NCI-H460 (cell line): ENCODE results near the gene CBX3. TPM values are rescaled to one million over a fixed set of nuclear protein-coding genes. Genes with fewer than 3 reads are reported as not detected.
"Not testable (repeated sequence)": the region's sequence is repeated elsewhere in the genome, so short reads cannot be mapped to it uniquely, and the experiment has no call there.

Experiments used
- DNase-seq: peaks from one replicate; pipeline ENCODE4 v3.0.0-alpha.2; 2016; ENCODE audit warnings: low read depth; ENCODE audit errors: extremely low read depth
- polyA plus RNA-seq: library from polyadenylated mRNA; depleted of rRNA; stranded (reverse); fragments of >200 nt; gene quantifications from 2 replicates; pipeline ENCODE4 v1.2.3, GENCODE V29; 2014; cell fraction: nucleus; rRNA removed
- total RNA-seq: library from RNA; depleted of rRNA; stranded (reverse); fragments of >200 nt; shearing (Covaris generic); gene quantifications from 2 replicates; pipeline ENCODE4 v1.2.3, GENCODE V29; 2014; rRNA removed

CBX3 gene
- total RNA-seq, result 227 and 252 TPM in 2 replicates
- 292 and 319 TPM in 2 replicates for polyA plus RNA-seq

DNA sequence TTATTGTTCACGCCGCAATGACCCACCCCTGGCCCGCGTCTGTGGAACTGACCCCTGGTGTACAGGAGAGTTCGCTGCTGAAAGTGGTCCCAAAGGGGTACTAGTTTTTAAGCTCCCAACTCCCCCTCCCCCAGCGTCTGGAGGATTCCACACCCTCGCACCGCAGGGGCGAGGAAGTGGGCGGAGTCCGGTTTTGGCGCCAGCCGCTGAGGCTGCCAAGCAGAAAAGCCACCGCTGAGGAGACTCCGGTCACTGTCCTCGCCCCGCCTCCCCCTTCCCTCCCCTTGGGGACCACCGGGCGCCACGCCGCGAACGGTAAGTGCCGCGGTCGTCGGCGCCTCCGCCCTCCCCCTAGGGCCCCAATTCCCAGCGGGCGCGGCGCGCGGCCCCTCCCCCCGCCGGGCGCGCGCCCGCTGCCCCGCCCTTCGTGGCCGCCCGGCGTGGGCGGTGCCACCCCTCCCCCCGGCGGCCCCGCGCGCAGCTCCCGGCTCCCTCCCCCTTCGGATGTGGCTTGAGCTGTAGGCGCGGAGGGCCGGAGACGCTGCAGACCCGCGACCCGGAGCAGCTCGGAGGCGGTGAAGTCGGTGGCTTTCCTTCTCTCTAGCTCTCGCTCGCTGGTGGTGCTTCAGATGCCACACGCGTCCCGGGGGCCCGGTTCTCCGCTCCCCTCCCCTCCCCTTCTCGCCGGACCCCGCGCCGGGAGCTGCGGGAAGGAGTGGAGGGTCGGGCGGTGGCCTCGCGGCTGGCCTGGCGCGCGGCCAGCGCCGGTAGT lies at the start of gene CBX3:
CBX3 (plus strand) TSS at position 499 of the 772 bp plus-strand sequence. CDS start 1,254 bp downstream, outside the sequence.
- DNase-seq, result peak; percentile 88

DNA sequence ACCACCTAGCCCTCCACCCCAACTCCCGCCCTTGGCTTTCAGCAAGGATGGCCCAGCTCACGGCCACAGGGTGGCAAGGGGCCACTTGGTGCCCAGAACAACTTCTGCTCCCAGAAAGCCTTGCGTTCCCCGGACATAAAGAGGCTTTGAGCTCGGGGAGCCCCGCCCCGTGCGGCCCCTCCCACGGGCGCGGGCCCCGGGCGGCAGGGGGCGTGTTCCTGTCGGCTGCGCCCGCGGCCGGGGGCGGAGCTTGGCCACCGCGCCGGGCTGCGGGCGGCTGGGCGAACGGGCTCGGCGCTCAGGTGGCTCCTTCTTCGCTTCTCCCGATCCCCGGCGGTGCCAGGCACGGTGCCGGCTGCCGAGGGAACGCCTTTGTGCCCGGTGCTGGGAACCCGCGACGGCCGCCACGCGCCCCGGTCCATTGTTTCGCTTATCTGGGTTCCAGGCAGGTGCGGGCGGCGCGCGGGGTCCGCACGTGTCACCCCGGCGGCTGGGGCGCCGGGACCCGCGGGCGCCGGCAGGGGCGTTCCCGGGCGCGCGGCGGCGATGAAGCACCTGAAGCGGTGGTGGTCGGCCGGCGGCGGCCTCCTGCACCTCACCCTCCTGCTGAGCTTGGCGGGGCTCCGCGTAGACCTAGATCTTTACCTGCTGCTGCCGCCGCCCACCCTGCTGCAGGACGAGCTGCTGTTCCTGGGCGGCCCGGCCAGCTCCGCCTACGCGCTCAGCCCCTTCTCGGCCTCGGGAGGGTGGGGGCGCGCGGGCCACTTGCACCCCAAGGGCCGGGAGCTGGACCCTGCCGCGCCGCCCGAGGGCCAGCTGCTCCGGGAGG lies 49.4 kb upstream of the CBX3 start, which contains the start of gene NFE2L3:
NFE2L3 (plus strand) TSS at position 246 of the 829 bp plus-strand sequence; CDS start at position 547, 301 bp downstream.
- peak; percentile 78 for DNase-seq

DNA sequence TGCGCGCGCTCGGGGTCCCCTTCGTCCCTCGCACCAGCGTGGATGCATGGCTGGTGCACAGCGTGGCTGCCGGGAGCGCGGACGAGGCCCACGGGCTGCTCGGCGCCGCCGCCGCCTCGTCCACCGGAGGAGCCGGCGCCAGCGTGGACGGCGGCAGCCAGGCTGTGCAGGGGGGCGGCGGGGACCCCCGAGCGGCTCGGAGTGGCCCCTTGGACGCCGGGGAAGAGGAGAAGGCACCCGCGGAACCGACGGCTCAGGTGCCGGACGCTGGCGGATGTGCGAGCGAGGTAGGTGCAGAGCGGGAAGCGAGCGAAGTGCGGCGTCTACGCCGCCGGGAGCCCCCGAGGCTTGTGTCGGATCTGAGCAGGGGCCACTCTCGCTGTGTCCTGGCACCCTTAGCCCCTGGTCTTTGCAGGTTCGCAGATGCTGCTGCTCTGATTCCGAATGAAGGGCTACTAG lies 48.7 kb upstream of the CBX3 start:
- not testable (repeated sequence) for DNase-seq

DNA sequence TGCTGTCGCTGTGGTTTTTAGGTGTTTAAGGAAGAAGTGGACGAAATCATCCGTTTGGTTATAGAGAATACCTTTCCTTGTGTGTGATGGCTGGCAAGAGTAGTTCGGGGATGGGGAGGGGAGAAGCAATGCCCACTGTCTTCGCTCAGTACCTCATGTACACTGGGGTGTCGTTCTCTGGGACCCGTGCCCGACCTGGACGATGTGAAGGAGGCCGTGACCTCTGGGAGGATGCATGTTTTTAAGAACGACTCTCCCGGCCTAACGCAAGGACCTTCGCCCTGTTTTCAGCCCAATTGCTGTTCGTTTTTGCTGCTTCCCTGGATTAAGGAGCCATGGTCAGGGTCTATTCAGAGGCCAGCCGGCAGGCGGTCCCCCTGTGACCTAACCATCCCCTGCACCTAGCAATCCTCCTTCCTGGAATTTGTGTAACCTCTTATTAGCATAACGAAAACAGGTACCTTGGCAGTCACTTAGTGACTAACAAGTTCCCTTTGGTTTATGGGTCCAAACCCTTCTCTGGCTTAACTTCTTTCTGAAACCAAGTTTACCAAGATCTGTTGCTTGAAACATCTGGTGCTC lies 48.2 kb upstream of the CBX3 start:
- no peak for DNase-seq

DNA sequence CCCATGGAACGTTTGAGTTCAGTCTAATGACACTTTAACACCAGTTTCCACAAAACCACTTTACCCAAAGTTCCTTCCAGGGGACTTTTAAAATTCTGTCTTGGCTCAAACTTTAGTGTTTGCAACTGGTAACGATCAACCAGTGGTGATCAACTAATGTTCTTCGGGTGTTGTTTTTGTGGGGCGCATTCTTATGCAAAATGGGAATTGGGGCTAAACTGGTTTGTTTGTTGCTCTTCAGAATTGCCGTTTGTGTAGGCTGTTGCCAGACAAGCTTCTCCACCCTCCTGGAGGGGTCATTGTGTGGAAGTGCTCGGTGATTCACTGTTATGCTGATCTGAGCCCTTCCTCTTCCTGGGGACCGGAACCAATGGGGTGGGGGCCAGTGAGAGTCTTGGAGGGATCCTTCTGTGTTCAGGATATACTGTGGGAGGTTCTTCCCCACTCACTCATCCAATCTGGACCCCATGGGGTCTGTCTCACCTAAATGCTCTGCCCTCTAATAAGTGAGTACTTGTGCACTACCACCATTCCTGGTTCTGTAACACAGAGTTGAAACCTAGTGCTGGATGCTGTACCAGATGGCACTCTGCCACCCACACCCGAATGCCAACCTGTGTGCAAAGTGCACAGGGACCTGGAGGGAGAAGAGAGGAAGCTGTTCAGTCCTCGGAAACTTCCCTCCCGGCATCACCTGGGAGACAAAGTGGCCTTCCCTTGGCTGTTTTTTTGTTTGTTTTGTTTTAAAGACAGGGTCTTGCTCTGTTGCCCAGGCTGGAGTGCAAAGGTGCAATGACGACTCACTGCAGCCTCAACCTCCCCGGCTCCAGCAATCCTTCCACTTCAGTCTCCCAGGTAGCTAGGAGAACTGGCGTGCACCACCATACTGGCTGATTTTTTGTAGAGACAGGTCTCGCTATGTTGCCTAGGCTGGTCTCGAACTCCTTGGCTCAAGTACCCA lies 47.4 kb upstream of the CBX3 start:
- no peak for DNase-seq

DNA sequence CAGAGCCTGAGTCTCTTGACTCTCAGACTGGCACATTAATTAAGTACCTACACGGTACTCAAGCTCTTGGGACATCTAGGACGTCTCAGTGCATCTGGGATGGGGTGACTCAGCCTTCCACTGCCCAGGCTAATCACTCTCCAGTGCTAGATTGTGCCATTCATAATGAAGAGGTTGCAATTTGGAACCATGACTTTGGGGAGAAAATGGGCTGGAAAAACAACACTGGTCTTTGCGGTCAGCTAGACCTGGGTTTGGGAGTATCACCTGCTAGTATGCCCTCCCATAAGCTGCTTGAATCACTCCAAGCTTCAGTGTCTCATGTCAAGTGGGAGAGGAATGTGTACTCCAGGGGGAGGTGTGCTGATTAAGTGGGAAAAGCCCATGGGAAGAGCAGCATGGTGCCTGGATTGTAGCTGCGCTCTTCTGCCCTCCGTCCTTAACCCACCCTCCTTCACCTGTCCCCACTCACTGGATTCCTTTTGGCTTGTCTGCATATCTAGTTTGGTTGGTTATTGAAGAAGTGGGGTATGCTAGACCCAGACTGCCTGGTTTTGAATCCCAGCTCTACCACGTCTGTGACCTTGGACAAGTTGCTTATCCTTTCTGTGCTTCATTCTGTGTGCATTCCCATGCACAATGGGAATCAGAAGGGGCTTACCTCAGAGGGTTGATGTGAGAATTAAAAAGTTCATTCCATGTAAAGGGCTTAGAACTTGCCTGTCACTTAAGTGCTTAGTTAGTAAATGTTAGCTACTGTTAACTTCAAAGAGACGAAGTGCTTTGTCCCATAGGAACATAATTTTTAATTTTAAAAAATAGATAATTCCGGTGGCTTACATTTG lies 45.8 kb upstream of the CBX3 start:
- DNase-seq, result no peak

DNA sequence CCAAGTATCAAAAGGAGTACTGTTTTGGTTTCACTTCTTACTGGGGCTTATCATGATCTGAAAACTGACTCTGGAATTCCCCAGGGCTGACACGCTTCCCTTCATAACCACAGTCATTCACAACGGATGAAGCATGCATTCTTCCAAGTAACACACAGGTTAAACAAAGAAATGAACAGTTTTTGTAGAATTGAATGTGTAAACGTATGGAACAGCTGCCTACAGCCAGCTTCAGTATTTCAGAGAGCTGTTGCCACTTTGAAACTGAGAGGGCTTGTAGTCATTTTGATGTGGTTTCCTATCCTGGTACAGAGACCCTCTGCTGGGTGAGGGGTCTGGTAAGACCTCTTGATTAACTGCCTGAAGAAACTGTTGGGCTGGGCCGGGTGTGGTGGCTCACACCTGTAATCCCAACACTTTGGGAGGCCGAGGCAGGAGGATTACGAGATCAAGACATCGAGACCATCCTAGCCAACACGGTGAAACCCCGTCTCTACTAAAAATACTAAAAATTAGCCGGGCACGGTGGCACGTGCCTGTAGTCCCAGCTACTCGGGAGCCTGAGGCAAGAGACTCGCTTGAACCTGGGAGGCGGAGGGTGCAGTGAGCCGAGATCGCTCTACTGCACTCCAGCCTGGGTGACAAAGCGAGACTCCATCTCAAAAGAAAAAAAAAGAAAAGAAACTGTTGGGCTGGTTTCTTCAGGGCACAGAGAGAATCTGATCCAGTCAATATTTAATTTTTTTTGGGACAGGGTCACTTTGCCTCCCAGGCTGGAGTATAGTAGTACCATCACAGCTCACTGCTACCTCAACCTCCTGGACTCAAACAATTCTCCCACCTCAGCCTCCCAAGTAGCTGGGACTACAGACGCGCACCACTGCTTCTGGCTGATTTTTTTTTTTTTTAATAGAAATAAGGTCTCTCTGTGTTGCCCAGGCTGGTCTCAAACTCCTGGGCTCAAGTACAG lies 44.8 kb upstream of the CBX3 start:
- DNase-seq, result no peak

DNA sequence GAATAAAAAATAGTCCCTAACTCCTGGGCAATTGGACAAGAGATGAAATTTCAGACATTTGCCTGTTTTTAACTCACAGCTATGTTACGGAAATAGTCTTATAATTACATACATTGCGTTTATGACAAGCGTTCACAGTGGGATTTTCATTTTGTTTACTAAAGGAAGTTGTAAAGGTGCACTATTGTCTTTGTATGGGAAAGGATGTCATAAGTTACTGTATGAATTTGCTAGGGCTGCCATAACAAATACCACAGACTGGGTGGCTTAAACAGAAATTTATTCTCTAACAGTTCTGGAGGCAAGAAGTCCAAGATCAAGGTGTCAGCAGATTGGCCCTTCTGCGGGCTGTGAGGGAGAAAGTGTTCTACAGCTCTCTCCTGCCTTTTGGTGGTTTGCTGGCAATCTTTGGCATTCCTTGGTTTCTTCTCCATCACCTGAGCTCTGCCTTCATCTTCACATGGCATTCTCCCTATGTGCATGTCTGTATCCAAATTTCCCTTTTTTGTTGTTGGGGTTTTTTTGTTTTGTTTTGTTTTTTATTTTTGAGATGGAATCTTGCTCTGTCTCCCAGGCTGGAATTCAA lies 43.9 kb upstream of the CBX3 start:
- DNase-seq, result no peak

DNA sequence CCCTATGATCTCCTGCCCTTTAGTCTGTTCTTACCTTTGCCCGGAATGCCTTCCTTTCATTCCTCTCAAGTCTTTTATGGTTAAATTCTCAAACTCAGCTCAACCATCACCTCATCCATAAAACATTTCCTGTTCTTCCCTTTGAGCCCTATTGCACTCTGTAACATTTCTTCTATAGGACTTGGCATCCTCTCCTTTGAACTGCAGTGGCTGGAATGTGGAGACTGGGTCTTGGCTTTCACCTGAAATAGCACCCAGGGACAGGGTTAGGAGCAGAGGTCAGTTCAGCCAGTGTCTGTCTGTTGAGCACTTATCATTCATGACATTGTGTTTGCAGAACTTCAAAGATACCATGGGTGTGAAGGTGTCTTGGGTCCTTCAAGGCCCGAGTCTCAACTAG lies 42.3 kb upstream of the CBX3 start:
- no peak for DNase-seq

DNA sequence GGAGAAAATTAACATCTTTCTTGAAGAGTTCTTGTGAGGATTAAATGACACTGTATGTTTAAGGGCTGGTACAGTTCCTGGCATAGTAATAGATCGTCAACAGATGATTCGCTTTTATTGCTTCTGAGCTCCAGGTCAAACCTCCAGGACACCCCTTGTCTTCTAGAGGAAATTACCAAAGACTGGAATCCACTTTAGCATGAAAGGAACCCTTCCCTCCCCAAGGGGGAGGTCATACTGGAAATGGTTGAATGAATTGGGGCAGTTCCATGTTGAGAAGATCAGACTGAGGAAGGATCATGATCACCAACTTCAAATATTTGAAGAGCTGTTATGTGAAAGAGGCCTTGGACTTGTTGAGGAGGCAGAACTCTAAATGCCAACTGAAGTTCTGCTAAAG lies 40.6 kb upstream of the CBX3 start:
- DNase-seq, result no peak

DNA sequence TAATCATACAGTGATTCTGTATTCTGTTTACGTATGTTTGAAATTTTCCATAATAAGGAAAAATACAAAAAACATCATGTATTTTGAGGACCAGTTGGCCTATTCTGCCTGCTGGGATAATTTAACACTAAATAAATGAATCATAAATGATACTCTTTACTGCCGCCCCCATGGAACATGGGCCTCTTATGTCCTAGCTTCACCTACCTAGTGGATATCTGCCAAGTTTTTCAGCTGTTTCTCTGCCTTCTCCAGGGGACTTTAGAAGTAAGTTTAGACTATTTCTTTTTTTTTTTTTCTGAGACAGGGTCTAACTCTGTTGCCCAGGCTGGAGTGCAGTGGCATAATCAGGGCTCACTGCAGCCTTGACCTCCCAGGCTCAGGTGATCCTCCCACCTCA lies 39.1 kb upstream of the CBX3 start:
- no peak for DNase-seq

DNA sequence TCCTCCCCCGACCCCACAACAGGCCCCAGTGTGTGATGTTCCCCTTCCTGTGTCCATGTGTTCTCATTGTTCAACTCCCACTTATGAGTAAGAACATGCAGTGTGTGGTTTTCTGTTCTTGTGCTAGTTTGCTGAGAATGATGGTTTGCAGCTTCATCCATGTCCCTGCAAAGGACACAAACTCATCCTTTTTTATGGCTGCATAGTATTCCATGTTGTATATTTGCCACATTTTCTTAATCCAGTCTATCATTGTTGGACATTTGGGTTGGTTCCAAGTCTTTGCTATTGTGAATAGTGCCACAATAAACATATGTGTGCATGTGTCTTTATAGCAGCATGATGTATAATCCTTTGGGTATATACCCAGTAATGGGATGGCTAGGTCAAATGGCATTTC lies 37.7 kb upstream of the CBX3 start:
- DNase-seq, result not testable (repeated sequence)

DNA sequence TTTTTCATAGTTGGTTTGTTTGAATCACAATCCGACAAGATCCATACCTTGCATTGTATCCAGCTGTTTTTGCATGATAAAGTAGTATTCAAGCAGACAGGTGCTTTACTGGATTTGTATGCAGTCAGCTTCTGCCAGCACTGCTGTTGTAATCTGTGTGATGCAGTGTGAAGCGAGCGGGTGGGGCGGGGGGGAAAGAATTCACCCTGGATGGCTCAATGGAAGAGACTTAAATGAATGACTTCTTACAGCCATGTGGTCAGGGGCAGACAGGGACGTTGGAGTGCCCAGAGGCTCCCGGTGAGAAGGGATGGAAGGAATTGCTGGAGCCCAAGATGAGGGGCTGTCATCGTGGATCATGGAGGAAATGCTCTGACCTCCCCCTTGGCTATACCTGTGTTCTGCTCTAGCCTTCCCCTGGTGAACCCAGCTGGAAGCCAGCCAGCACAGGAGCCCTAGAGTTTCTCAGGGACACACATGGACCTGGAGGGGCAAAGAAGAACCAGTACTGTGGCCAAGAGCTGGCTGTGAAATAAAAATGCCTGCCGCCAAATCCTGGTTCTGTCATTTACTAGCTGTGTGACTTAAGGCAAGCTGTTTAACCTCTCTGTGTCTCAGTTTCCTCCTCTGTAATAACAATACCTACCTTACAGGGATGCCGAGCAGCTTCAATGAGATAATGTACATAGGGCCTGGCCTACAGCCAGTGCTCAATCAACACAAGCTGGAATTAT lies 35.4 kb upstream of the CBX3 start:
- no peak for DNase-seq

DNA sequence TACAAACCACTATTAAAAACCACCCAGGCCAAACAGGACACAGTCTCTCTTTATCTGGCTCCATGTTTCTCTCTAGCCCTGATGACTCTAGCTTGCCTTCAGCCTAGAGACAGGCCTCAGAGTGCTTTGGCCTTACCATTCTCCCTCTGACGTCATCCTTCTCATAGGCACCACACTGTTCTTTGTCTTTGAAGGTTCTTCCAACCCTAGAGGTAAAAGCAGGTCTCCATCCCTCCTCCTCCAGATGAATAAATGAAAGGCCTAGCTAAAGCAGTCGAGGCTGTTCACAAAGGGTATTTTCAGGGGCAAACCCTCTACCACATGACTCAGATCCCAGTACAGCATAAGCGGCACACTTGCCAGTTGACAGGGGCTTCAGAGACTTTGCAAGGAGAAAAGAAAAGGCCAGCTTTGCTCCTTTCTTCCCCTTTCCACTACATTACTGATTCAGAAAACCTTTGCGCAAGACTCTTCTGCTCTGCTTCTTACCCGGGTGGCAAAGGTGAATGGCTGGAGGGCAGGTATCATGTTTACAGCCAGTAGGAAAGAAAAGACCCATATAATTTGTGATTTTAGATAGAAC lies 34.8 kb upstream of the CBX3 start:
- no peak for DNase-seq

DNA sequence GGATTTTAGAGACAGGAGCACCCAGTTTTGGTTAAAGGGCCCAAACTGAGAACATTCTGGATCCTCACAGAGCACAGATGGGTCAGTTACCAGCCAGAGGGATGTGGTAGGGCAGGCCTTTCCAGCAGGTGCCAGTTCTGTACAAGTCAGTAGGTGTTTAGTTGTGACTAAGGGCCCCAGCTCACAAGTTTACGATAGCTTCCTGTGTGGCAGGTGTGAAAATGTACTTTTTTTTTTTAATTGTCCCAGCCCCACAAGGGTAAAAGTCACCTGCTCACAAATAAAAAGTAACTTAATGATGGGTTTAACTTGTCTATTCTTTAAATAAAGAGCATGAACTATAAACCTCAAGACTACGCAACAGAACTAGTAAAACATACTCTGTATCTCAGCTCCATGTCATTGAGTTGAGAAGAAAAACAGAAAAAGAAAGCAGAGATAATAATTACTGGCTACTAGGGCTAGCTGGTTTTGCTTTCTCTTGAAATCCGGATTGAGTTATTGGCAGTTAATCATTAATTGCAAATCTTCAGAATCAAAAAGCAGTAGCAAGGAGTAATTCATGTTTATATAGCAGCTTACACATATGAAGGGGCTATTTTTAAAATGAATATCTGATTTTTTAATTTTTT lies 34.1 kb upstream of the CBX3 start:
- no peak for DNase-seq

DNA sequence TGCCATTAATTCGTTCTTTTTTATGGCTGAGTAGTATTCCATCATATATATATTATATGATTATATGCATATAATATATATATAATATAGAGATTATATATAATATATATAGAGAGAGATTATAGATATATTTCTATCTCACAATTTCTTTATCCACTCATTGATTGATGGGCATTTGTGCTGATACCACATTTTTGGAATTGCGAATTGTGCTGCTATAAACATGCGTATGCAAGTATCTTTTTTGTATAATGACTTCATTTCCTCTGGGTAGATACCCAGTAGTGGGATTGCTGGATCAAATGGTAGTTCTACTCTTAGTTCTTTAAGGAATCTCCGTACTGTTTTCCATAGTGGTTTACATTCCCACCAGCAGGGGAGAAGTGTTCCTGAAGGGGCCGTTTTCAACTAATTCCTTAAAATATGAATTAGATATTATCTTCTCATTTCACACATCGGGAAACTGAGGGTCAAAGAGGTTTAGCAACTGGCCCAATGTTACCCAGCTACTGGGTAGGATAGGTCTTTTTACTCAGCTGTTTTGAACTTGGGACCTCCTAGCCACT lies 33.0 kb upstream of the CBX3 start:
- DNase-seq, result no peak
